GM12801 (cell line): ENCODE measurements around the gene UTP18.

Source experiments
- TF ChIP-seq, protein P1 (sequence below): IDR thresholded peaks from one replicate; pipeline ENCODE4 v1.5.1; 2011; ENCODE audit warnings: control low read depth; ENCODE audit not compliant: insufficient read length; ENCODE audit errors: extremely low read depth

Gene UTP18

DNA sequence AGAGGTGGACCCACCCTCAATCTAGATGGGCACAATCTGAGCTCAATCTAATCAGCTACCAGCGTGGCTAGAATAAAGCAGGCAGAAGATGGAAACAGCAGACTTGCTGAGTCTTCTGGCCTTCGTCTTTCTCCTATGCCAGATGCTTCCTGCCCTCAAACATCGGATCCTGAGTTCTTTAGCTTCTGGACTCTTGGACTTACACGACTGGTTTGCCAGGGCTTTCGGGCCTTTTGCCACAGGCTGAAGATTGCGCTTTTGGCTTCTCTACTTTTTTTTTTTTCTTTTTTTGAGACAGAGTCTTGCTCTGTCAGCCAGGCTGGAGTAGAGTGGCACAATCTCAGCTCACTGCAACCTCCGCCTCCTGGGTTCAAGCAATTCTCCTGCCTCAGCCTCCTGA lies 65.1 kb downstream of the UTP18 start:
- TF ChIP-seq, protein P1, sequence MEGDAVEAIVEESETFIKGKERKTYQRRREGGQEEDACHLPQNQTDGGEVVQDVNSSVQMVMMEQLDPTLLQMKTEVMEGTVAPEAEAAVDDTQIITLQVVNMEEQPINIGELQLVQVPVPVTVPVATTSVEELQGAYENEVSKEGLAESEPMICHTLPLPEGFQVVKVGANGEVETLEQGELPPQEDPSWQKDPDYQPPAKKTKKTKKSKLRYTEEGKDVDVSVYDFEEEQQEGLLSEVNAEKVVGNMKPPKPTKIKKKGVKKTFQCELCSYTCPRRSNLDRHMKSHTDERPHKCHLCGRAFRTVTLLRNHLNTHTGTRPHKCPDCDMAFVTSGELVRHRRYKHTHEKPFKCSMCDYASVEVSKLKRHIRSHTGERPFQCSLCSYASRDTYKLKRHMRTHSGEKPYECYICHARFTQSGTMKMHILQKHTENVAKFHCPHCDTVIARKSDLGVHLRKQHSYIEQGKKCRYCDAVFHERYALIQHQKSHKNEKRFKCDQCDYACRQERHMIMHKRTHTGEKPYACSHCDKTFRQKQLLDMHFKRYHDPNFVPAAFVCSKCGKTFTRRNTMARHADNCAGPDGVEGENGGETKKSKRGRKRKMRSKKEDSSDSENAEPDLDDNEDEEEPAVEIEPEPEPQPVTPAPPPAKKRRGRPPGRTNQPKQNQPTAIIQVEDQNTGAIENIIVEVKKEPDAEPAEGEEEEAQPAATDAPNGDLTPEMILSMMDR = no peak

DNA sequence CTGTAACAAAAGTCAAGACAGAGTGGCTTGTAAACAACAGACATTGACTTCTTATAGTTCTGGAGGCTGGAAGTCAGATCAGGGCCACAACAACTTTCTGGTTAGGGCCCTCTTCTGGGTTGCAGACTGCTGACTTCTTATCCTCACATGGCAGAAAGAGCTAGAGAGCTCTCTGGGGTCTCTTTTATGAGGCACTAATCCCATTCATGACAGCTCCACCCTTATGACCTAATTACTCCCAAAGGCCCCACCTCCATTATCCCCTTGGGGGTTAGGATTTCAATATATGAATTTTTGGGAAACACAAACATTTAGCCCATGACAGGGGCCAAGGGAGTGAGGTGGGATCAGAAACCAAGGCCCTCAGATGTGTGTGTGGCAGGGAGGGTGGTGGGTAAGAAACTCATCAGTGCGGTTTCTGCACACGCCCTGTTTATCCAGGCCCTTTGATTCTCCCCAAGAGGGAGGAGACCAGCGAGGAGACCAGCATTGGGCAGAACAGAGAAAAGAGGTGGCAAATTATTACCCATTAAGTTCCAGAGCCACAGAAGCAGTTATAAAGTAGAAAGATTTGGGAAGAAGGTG lies 74.8 kb downstream of the UTP18 start:
- TF ChIP-seq, protein P1 = no peak

DNA sequence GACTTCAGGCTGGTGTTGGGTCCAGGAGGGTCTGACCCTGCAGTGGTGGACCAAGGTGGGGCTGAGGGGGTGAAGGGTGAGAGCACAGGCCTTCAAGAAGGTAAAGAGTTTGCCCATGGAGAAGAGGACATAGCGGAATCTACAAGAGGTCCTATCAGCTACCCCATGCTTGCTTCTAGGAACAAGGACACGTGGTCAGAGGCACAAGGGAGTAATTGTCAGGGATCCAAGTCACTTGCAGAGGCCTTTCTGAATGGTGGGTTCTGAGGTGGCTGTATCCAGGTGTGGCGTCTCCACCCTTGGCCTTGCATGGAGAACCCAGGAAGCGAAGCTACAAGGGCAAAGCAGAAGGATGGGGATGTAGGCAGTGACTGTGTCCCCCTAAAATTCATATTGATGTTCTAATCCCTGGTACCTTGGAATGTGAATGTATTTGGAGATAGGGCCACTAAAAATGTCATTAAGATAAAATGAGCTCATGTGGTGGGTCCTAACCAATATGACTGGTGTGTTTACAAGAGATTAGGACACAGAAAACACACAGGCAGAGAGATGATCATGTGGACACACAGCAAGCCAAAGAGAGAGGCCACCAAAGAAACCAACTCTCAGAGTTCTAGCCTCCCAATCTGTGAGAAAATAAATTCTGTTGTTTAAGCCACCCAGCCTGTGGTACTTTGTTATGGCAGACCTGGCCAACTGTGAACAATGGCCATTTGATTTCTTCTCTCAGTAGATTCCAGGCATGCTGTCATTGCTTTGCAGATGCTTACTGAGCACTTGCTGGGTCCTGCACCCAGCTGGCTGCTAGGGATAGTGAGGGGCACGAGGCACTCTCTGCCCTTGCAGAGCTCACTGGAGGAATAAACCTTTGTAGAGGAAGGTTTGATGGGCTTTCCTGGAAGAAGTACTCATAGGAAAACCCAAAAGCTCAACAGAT lies 75.8 kb downstream of the UTP18 start:
- TF ChIP-seq, protein P1 = no peak

DNA sequence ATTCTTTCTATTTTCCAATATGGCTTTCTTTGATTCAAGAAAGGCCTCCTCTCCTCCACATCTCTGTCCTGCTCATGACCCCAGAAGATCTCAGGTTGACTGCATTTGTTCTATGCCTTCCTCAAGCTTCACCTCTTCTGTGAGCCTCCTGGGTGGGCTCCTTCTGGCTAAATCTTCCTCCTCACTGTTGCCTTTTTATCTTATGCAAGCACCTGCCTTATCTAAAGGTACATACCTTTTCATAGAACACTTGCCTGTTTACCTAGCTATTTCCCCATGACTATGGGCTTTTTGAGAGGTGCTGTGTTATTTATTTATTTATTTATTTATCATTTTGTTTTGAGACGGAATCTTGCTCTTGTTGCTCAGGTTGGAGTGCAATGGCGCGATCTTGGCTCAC lies 81.1 kb downstream of the UTP18 start:
- TF ChIP-seq, protein P1 = no peak

DNA sequence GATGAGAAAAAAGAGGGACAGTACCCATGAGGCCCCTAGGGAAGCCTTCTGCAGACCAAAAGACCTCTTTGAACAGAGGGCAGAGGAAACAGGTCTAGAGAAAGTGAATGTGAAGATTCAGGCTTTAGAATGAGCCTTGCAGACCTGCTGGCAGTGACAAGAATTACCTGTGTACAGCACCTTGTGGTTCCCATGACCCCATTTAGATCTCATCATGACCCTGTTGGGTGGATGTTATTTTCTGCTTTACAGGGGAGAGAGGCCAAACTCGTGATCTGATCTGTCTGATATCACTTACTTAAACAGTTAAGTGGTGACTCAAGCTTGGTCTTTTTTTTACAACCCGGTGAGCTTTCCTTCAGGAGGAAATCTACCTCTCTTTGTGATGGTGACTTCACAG lies 81.9 kb downstream of the UTP18 start:
- TF ChIP-seq, protein P1 = no peak

DNA sequence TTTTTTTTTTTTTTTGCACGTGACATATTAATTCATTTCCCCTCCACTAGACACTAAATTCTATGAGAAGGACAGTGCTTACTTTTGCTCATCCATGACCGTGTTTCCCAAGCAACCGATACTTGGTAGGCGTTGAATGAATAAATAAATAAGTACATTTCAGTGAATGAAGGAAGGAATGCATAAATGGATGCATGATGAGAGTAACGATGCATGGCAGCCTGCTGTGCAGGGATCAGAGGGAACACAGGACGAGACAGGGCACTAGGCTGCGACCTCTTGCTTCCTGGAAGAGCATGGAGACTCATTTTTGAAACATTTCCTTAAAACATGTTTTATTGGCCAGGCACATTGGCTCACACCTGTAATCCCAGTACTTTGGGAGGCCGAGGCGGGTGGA lies 84.2 kb downstream of the UTP18 start:
- TF ChIP-seq, protein P1 = no peak

DNA sequence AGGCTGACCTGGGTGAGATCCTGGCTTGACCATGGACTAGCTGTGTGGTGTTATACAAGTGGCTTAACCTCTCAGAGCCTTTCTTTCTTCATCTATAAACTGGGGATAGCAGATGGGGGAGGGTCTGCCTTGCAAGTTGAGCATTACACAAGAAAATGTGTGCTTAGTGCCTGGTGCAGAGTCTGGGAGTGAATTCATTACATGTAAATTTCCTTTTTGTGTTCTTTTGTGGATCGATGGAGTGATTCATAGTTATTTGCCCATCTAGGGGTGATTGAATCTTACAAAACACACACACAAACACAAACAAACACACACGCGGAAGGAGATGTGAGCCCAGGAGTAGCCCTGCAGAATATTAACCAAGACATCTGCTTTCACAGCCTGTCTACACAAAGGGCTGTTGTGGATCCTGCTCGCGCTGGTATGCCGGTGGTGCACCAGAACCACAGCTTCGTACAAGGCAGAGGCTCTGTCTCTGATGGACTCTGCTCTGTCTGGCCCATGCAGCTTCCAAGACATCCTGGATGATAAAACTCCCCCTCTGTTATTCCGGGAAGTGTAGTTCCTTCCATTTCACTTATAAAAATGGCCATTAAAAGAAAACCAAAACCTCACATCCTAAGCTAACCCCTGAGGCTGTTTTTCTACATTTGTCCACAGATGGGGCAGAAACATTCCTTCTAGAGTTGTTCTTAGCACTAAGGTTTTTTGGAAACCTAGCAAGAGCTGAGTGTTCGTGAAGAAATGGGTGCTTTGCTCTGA lies 86.1 kb downstream of the UTP18 start:
- TF ChIP-seq, protein P1 = no peak
